Measurements from ENCODE around the gene ZPR1. TPM values are rescaled to one million over a fixed set of nuclear protein-coding genes. Genes with fewer than 3 reads are reported as not detected.

The ZPR1 gene
- total and polyA plus RNA-seq, 12 donors, result 5.5 to 44.7 (median 22.6) TPM

- Histone ChIP-seq H3K9me3 (no peaks in the 10 kb centered on the region), H3K36me3 (no peaks in the 10 kb centered on the region), H3K27ac (no peak overlapping the region), H3K4me1 (peaks cover 11 to 36% (median 28%) of the 10 kb centered on the region in 9 donors), H3K4me3 (no peak overlapping the region), H3K27me3 (no peaks in the 10 kb centered on the region)
- 74 to 78% methylated on average over 13 of the region's 13 CpGs for WGBS, 2 donors
- no peak for ATAC-seq
- intact Hi-C loops (cut with DNase I), result loop anchor here in 1 of 10 donors (5.0 kb wide), 1 partner anchor 40 kb away; the partner anchor contains the start of gene APOA5
- no peak for DNase-seq
- TF ChIP-seq CTCF (IDR thresholded peaks at IDR 0.05), result peak in 1 of 9 donors; percentile 5
These were observed 44.8 kb upstream of the ZPR1 start for GRCh38 chr11:116832350-116833290.

- Histone ChIP-seq H3K27me3 (no peaks in the 10 kb centered on the region), H3K4me1 (peaks cover 7 to 28% (median 22%) of the 10 kb centered on the region in 9 donors), H3K36me3 (no peaks in the 10 kb centered on the region), H3K27ac (no peak overlapping the region), H3K4me3 (no peak overlapping the region), H3K9me3 (no peaks in the 10 kb centered on the region)
- WGBS, 2 donors, result 95 to 98% methylated on average over 7 of the region's 7 CpGs
- DNase-seq (no peak), ATAC-seq (no peak)
- no peak for TF ChIP-seq CTCF (IDR thresholded peaks at IDR 0.05)
- intact Hi-C loops (cut with DNase I), result loop anchor here in 1 of 10 donors (5.0 kb wide), 1 partner anchor 40 kb away; the partner anchor contains the start of gene APOA5
These were observed 44.0 kb upstream of the ZPR1 start for GRCh38 chr11:116831790-116832349.

- Histone ChIP-seq H3K4me1 (peaks cover 0 to 13% (median 9%) of the 10 kb centered on the region in 9 donors), H3K36me3 (no peaks in the 10 kb centered on the region), H3K27ac (no peak overlapping the region), H3K9me3 (no peaks in the 10 kb centered on the region), H3K4me3 (no peak overlapping the region), H3K27me3 (no peaks in the 10 kb centered on the region)
- 95 to 96% methylated on average over 17 of the region's 17 CpGs for WGBS, 2 donors
- DNase-seq, result no peak
- intact Hi-C loops (cut with DNase I), result loop anchor here in 1 of 10 donors (5.0 kb wide), 1 partner anchor 38 kb away; the partner anchor contains the start of gene APOA5
- no peak for TF ChIP-seq CTCF (IDR thresholded peaks at IDR 0.05)
- ATAC-seq, result no peak
These were observed 42.5 kb upstream of the ZPR1 start for GRCh38 chr11:116830184-116830912.

All from heart right ventricle (tissue), 16 donors.